ENCODE measurements around the gene HDAC4.

Gene HDAC4

DNA sequence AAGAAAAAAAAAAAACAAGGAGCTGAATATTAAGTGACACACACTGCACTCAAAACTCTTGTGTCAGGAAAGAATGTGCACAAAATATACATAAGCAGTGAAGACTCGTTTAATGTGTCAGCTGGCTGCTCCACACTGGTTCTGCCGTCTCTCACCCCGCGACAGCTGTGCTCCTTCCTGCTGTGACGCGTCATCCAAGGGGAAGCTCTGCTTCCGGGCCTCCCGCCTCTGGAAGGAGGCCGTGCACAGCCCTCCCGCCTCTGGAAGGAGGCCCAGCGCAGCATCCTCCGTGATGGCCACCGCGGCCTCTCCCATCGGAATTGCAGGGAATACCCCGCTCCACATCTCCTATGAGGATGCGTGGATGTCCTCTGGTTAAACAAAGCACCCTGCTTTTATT lies 151.0 kb downstream of the HDAC4 start:
- DNase-seq: peak; percentile 89

DNA sequence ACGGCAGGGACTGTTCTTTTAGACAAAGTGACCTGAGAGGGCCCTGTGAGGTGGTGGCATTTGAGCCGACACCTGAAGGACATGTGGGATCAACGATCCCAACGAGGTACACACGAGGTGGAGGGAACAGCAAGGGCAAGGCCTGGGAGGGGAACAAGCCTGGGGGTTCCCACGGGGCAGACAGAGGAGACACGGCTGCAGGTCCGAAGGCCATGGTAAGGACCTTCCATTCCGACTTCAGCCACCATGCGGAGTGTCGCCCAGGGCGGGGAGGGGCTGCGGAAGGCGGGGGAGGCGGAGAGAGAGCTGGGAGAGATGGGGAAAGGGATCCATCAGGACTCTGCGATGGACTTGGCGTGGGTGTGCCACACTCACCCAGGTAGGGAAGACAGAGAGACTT lies 151.8 kb downstream of the HDAC4 start:
- no peak for DNase-seq

DNA sequence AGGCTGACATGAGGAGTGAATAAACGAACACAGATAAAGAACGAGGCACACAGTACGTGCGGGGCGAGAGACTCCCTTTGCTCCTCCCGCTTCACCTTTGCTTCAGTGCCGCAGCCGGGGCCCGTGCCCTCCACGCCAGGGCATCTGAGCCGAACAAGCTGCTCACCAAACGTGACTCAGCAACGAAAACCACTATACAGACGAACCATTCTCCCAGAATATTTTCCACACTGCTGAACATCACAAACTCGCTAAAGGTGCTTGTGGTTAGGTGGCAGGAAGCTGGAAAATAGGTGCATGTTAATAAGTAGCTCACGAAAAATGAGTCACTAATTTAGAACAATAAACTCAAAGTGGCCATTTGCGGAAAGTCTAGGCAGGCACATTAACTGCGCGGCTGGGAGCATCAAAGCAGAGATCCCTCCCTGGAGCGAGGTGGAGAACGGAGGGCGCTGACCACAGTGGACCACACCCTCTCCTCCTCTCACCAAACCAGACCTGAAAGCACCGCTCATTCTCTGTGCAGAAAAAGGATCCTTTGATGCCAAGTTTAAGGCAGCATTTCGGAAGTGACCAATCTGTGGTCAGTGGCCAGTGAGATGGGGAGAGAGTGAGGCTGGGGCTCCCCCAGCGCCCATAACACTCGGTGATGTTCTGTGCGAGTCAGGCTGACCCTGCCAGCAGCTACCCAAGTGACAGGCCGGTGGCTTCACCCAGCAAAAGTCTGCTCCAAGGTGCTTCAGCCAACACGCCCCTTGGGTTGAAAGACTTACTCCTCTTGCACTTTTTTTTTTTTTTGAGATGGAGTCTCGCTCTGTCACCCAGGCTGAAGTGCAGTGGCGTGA lies 153.2 kb downstream of the HDAC4 start:
- DNase-seq: no peak

DNA sequence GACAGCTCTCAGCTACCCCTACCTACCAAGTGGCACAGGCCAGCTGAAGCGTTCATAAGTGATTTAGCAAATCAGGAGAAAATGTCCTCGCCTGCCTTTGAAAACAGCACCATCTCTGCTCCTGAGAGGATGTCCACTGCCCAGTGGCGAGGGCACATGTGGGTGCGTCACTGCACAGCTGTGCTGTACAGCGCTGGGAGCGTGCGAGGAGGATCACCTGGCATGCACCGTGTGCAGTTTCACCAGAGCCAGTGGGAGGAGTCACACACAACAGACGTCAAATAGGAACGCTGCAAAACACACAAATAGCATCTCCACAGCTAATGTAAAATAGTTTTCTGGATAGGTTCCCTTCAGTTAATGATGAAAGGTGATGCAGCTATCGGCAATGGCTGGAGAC lies 154.1 kb downstream of the HDAC4 start:
- no peak for DNase-seq

DNA sequence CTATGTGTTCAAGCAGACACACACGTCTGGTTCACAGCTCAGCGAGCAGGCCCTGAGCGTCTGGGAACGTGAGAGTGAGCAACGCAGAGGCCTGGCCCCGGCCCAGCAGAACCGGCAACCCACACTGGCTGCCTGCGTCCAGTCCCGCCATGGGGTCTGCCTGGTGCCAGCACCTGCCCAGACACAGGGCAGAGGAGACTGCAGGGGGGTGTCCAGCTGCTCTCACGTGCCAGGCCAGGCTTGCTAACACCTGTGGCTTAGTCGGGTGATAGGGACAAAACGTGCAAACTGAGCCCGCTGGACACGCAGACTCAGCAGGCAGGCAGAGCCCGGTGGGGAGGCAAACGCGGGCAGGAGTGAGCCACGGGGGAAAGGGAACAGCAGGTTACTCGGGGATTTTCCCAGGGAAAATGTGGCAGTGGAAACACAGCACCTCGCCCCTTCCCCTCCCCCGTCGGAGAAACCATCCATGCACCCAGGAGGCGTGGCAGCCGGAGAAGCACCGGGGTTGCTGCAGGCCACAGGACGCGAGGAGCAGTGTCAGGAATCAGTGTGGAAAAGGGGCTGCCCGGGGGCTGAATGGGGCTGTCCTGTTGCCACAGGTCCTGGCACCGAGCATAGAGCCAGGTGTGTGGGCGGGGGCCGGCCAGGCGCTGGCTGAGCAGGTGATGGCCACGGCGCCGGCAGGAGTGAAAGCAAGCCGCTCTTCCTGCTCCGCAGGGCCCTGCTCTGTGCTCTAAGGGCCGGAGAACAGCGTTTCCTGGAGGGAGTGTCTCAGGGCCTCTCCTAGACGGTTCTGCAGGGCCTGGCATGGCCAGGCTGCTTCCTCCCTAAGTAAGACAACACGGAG lies 154.7 kb downstream of the HDAC4 start:
- no peak for DNase-seq

DNA sequence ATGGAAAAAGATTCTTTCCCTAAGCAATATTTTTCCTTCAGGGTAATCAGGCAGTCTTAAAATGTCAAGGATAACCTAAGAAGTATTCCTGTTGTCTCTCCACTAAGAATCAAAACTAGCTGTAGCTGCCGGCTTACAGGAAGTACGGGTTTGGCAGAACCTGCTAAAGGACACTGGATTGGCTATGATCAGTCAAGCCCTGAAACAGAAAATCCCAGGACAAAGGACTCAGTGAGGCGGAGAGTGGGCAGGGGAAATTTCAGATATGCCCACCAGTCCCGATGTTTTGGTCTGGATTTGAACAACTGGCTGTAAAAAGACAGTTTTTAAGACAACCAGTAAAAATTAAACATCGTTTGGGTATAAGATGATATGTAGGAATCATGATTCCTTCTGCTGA lies 155.7 kb downstream of the HDAC4 start:
- DNase-seq: no peak

DNA sequence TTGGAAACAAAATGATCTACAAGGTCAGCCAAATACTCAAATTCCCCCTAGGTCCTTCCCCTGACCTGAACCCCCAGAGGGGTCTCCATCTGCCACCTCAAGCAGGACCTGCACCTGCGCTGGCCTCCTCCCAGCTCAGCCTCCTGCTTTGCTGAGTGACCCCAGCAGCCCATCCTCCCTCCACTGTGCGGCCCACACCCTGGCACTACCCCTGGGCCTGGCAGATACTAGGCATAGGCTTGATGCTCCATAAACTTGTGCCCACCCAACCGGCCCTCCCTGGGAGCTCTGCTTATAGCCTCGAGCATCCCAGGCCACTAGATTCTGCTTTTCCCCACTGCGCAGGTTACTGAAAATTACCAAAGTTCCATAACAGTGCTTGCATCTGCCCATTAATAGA lies 156.2 kb downstream of the HDAC4 start:
- DNase-seq: no peak

DNA sequence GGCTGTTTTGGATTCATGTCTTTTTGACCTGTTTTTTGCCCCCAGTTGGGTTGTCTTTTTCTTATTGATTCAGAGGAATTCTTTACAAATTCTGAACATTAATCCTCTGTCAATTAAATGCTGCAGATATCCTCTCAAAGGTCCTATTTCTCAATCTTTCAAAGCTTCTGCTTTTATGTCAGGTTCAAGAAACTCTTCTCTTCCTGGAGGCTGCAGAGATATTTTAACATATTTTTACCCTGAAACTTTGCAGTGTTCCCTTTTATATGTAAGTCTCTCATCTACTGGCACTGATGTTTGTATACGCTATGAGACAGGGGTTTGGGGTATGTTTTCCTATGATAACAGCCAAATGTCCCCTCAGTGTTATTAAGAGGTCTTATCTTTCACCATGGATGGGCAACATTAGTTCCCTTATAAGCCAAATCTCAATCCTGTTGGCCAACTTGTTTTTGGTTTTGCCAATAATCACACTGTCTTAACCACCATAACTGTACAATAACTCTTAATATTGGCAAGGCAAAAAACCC lies 159.3 kb downstream of the HDAC4 start:
- no peak for DNase-seq

DNA sequence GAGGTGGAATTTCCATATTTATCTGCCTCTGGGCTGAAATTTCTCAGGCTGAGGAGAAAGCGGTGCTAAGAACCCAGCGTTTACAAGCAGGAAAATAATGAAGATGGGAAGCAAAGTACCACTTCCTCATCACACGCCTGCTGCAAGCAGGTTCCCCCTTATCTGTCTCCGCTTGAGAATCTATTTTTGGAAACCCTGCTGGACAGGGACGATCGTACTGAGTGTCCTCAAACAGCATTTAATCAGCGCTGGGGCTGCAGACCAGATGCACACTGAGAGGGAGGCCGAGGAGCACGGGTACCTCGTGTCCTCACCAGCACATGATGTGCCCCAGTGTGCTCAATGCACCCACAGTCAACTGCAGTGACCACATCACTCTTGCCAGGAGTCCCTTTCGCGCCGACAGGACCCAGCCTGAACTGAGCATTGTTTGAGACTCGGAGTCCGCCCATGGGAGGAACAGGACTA lies 160.4 kb downstream of the HDAC4 start:
- DNase-seq: no peak

DNA sequence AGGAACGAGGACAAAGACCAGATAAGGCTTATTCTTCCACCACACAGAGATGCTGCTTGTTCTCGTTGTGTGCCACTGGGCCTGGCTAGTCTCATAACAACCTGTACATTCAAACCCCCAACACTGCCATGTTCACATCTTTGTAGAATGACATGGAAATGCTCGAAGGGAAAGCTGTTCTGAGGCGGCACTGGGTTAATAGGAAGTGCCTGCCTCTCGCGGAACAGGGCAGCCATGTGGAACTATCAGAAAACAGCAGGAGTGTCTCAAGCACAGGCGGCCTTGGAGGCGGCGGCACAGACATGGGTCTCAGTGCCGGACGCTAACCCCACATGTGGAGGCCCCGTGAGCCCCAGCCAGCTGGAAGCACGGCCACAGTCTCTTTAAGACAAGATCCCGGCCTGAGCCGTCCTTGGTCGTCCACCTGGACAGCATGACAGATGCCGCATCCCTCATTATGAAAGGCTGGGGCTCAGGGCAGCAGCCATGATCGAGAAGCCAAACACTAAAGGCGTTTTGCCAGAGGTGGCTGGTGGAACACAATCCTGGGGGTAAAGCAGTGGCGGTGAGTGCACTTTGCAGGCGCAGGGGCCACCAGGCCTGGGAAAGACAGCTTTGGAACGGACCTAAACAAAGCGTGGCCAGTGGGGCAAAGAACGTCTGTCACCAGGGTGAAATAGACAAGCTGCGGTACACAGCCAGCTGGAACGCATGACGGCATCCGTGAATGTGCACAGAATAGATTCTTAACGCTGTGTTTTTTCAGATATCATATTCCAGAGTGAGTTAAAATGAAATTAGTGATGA lies 161.0 kb downstream of the HDAC4 start:
- DNase-seq: no peak

DNA sequence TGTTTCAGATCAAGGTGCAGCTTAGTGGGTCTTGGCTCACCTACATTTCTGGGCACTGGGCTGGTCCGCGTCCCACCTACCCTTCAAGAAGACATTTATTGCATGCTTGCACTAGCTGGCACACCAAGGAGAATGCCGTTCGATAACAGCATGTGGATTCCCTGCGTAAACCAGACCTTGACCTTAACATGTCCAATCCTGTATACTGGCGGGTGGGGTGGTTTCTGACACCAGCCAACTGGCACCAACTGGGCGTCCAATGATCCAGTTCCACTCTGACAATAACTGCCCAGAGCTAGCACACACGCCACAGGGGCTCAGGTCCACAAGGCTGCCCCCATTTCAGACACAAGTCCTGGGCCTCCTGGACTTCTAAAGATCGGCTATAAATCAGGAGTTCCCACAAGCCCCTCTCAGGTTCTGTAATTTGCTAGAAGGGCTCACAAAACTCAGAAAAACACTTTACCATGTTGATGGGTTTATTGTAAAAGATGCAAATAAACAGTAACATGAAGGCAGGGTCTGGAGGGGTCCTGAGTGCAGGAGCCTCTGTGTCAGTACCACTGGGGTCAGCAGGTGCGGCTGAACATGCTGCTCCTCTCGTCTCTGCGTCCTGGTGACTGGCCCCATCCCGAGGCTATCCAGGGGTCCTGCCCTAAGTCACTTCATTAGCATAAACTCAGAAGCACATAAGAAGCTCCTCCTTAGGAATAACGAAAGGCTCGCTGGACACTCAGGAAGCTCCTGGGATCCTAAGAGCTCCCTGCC lies 161.8 kb downstream of the HDAC4 start:
- DNase-seq: no peak

DNA sequence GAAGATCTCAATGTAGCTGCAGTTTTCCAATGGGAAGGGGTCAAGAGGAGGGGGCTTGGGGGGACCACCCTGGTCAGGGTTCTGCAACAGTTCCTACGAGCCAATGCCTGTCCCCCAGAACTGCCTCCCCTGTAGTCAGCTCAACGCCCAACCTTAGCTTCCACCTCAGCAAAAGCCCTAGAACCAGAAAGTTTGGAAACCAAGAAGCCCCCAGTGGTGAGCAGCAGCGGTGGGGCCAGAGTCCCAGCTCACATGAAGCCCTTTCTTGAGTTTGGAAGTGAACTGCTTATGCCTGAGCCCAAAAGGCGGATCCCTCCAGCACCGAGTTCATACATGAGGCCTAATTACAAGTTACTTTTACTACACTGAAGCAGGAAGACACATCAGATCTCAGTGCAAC lies 162.4 kb downstream of the HDAC4 start:
- DNase-seq: no peak

DNA sequence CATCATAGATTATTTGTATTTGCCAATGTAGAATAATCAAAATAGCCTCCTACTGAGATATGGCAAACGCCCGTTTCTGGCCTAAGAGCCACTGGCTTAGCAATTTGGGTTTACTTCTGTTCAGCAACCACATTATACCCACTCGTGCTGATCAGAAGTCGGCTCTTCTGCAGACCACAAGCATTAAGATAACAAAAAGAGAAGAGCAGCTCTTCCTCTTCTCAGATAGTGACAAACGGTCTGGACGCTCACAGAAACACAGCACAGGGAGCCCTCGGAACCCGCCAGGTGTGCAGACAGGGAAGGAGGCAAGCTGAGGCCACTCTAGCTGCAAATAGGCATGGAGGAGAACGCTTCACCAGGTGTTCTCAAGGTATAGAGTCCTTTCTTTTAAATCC lies 164.0 kb downstream of the HDAC4 start:
- DNase-seq: no peak

DNA sequence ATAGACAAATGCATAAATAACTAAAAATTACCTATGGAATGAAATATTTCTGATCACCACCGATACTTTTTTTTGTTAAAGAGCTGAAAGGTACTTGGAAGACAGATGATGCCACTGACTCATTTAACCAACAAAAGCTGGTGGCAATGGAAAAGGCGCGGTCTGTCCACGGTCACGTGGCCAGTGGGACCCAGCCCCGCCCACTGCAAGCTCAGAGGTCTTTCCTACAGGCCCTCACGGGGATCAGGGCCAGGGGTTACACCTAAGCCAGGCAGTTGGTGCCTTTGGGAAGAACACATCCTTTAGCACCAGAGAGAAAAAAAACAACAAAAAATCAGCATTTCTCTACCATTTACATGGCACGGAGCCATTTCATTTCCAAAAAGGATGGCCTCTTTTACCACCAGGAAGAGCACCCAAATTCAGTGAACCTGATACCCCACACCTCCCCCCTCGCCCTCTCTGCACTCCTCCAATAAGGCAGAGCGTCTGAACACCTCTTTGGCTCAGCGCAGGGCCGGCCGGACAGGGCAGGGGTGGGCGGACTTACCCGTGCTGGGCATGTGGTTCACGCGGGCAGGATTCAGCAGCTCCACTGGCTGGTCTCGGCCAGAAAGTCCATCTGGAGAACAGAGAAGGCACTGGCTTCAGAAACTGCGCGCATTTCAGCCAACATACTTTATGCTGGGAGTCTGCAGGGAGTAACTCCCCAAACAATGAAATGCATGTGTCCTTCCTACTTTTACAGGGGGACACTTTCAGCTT lies 164.6 kb downstream of the HDAC4 start:
- DNase-seq: no peak

DNA sequence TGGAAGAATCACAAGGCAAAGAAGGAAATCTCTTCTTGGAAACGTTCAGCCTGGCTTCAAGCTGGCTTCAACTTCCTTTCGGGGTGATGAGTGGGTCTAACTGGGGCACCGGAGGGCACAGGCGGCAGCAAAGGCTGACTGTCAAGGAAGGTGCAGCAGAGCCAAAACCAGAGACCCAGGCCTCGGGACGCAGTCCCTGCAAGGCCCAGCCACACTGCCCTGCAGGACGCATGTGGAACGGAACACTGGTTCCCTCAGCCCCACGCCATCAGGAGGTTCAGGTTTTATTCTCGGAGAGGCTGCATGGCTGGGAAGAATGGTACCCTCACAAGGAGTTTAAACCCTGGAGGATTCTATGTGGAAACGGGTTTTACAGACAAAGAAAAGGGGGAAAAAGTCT lies 165.5 kb downstream of the HDAC4 start:
- no peak for DNase-seq

DNA sequence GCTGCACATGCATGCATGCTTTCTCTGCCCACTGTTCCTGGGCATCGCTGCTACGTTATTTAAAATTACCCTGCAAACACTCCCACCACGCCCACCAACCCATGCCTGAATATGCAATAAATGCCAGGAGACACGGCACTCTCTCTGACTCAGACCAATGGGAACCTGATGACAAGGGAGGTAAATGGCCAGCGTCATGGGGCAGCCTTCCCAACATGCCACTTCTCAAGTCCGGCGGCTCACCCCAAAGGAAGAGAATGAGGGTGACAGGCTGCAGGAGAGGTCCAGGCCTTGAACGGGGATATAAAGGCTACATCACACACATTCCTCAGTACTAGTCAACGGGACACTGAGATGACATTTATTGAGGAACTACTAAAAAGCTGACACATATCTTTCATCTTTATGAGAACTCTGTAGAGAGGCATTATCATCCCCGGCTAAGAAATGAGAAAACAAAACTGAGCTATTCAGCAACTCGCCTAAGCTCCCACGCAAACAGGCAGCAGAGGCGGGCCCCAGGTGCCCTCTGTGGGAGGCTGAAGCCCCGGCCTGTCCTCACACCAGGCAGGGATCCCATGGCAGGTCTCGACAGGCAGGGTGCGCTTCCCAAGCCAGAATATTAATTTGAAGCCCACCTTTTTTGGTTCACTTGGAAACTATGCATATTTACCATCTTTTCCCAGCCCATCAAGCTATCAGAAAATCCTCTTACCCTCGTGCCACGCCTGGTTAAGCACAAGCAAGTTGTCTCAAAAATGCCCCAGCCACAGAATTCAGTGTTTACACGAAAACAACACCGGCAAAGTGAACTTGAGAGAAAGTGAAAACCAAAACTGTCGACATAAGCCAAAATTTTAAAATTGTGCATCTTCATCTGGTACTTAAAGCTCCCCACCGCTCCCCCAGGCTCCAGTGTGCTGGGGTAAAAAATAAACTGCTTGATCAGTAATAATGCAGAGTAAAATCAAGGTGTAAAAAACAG lies 166.3 kb downstream of the HDAC4 start:
- no peak for DNase-seq

DNA sequence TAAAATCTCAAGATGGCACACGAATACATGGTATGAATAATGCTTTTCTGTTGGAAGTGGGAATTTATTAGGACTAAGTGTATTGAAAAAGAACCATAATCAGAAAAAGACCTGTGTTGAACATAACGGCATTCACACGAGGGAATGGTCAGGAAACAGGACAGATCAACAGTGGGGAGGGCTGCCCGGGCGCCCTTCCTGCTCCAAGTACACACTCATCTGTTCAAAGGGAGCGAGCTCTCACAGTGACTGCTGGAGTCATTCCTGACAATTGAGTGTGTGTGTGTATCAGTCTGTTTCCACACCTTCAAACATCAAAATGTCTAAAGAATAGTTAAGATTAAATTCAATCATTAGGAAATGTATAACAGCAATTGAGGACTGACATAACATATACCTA lies 167.2 kb downstream of the HDAC4 start:
- no peak for DNase-seq

DNA sequence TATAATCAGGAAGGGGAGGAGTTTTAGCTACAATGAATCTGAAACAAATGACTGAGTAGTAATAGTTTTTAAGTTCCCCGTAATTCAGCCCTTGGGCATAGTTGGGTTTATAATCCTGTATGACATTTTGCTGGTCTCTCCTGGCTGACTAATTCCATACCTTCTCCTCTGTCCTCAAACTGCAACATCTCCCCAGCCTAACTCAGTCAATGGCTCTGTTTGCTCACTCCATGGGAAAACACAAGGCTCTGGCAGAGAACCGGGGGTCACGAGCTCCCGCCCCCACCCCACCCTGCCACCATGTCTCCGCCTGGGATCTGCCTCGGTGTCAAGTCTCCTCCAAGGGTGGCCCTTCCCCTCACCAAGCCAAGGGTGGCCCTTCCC lies 168.6 kb downstream of the HDAC4 start:
- no peak for DNase-seq

DNA sequence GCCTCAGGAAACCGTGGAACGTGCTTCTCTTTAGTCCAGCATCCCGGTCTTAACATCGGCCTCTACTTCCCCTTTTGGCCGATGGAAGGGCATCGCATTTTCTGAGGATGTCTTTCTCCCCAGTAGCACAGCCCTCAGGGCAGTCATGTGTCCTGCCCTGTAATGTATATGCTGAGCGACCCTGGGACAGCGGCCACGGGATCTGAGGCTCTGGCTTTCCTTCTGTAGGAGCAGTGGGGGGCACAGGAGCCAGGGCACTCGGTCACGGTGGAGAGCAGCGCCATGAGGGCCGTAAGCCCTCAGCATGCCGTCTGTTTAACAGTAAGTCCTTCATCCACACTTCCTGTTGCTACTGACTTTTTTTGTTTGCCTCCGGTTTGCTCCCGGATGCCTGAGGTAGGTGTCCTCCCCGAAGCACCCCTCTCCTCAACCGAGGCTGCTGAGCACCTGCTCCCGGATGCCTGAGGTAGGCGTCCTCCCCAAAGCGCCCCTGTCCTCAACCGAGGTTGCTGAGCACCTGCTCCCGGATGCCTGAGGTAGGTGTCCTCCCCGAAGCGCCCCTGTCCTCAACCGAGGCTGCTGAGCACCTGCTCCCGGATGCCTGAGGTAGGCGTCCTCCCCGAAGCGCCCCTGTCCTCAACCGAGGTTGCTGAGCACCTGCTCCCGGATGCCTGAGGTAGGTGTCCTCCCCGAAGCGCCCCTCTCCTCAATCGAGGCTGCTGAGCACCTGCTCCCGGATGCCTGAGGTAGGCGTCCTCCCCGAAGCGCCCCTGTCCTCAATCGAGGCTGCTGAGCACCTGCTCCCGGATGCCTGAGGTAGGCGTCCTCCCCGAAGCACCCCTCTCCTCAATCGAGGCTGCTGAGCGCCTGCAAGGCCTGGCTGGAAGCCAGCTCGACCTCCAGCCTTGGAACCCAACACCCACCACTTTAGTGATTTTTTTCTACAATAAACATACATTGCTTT lies 169.3 kb downstream of the HDAC4 start:
- no peak for DNase-seq

All from fibroblast of skin of back (primary cell).